ENCODE data around the gene CHRNE. TPM values are rescaled to one million over a fixed set of nuclear protein-coding genes. Genes with fewer than 3 reads are reported as not detected.

Gene CHRNE
- total and polyA plus RNA-seq, 2 of the 4 experiments (the other 2 are of a cell fraction) = under 0.01 to 0.21 TPM

- H3K9ac ChIP-seq (ENCODE audit: low read depth, low read length) = no peak within 1 kb of the TSS
- BruUV-seq (replicated peaks) = no TSS peak
- DNase-seq = peak; percentile 79
- ATAC-seq (ENCODE audit: low read depth) = peak; percentile 58
- H2BK20ac ChIP-seq (ENCODE audit: low read depth, low read length) = no peak within 1 kb of the TSS
- H3K9me1 ChIP-seq (ENCODE audit: insufficient read depth, low read length) = peaks cover 4% of the 10 kb centered on the region; the same call in 1 of the 2 replicates
- no peak within 1 kb of the TSS for H4K91ac ChIP-seq (ENCODE audit: insufficient read depth, low read depth, low read length)
- 0 out of 2 replicates have a peak within 1 kb of the TSS, but pooled peaks have one; percentile 1 for H3K18ac ChIP-seq (ENCODE audit: low read depth, low read length)
- ChIA-PET CTCF (no interaction called here), POLR2A (ENCODE audit: unreplicated experiment) (no interaction called here)
- H3K4me2 ChIP-seq (ENCODE audit: low read depth, low read length) = peak within 1 kb of the TSS; percentile 50
- H3K36me3 ChIP-seq (ENCODE audit: control insufficient read depth, insufficient read depth, low read length) = peaks cover 28% of the 10 kb centered on the region
- intact Hi-C loops (cut with micrococcal nuclease) (no loop called here), in situ Hi-C loops (cut with MboI; ENCODE audit: low sequenced_read_pairs) (no loop called here), dilution Hi-C loops (cut with HindIII; ENCODE audit: low sequenced_read_pairs, unreplicated experiment) (no loop called here)
- H3K27ac ChIP-seq (ENCODE audit: insufficient read depth, low read length) = no peak within 1 kb of the TSS
- H3K9me3 ChIP-seq (ENCODE audit: control insufficient read depth, insufficient read depth, low read length) = no peaks in the 10 kb centered on the region; the same call in 1 of the 2 replicates
- peak within 1 kb of the TSS; percentile 16 to 93; a peak in 2 of 4 replicates for H4K8ac ChIP-seq (ENCODE audit: low read depth in 2 of 2, low read length in 2 of 2)
- H3K4me1 ChIP-seq (ENCODE audit: control insufficient read depth, insufficient read depth, low read length) = no peaks in the 10 kb centered on the region
- no peak within 1 kb of the TSS for H2BK5ac ChIP-seq (ENCODE audit: low read depth, low read length, poor library complexity, severe bottlenecking)
- H2BK120ac ChIP-seq (ENCODE audit: low read depth, low read length) = 0 out of 2 replicates have a peak within 1 kb of the TSS, but pooled peaks have one; percentile 0
- H2AK5ac ChIP-seq (ENCODE audit: low read depth, low read length) = 0 out of 2 replicates have a peak within 1 kb of the TSS, but pooled peaks have one; percentile 48
- H4K5ac ChIP-seq (ENCODE audit: low read depth, low read length) = peak within 1 kb of the TSS; percentile 37; the same call in 1 of the 2 replicates
- peak within 1 kb of the TSS; percentile 58 for H2AK9ac ChIP-seq (replicated peaks; ENCODE audit: low read depth, low read length, poor library complexity)
- 18% methylated on average over 35 of the region's 60 CpGs; no CpG with 5 or more reads in 1 of the 2 experiments for WGBS, 2 experiments (ENCODE audit: extremely low coverage in 2 of 2, insufficient read length in 1 of 2)
- peak within 1 kb of the TSS; percentile 84; the same call in 1 of the 2 replicates for H3K23ac ChIP-seq (ENCODE audit: low read depth, low read length)
- peak within 1 kb of the TSS; percentile 45 for H3K4me3 ChIP-seq (ENCODE audit: insufficient read depth, low read depth, low read length)
- H3K14ac ChIP-seq (replicated peaks; ENCODE audit: low read depth, low read length) = no peak within 1 kb of the TSS
- H3K27me3 ChIP-seq (ENCODE audit: control insufficient read depth, insufficient read depth, low read length) = no peaks in the 10 kb centered on the region; the same call in 1 of the 2 replicates
- H3K56ac ChIP-seq (ENCODE audit: extremely low read depth, insufficient read depth, low read length) = no peak within 1 kb of the TSS
- peak within 1 kb of the TSS; percentile 86 for H2AFZ ChIP-seq (replicated peaks; ENCODE audit: low read length, poor library complexity)
- H3K79me1 ChIP-seq (ENCODE audit: low read depth in 1 of 2, low read length in 2 of 2) = no peaks in the 10 kb centered on the region
- H2BK15ac ChIP-seq (ENCODE audit: low read depth, low read length) = no peak within 1 kb of the TSS
- no peaks in the 10 kb centered on the region; the same call in none of the 2 replicates for H4K20me1 ChIP-seq (ENCODE audit: insufficient read depth, low read length)
- H3K4ac ChIP-seq (ENCODE audit: low read depth, low read length) = peak within 1 kb of the TSS; percentile 40; the same call in 1 of the 2 replicates
- TF ChIP-seq CEBPB (IDR thresholded peaks at IDR 0.05; ENCODE audit: low read depth, low read length) (peak; percentile 94), POLR2A (IDR thresholded peaks at IDR 0.05; ENCODE audit: low read depth, low read length) (no peak)
These were observed 3.3 kb downstream of the CHRNE start, which contains the start of gene C17orf107 for GRCh38 chr17:4899341-4900230. TSS of gene C17orf107 (plus strand) at chr17:4899536. CDS start at chr17:4899763, 227 bp downstream.
